Neural cell (in vitro differentiated cells): ENCODE data around the gene GPRC6A. TPM values are rescaled to one million over a fixed set of nuclear protein-coding genes. Genes with fewer than 3 reads are reported as not detected.

Source experiments
- H2AFZ ChIP-seq: fragments of 200-600, 300-800 bp; sonication (generic), shearing (Covaris generic); 2 replicates; pipeline ENCODE4 v1.6.0; 2014; ENCODE audit warnings: low read depth, mild to moderate bottlenecking, antibody characterized with exemption, low read length, moderate library complexity
- H3F3A ChIP-seq: fragments of 200-600 bp; shearing (Covaris generic); 2 replicates; pipeline ENCODE4 v1.6.1; 2016; ENCODE audit warnings: mild to moderate bottlenecking, moderate library complexity, mixed read lengths, antibody characterized with exemption, low read length; ENCODE audit not compliant: insufficient read depth, poor library complexity, severe bottlenecking
- H3K27ac ChIP-seq: fragments of 200-600, 300-800 bp; sonication (generic), shearing (Covaris generic); 2 replicates; pipeline ENCODE4 v1.5.1; 2014; ENCODE audit warnings: mild to moderate bottlenecking, low read length, moderate library complexity
- H3K27me3 ChIP-seq: fragments of 300-800, 200-600 bp; sonication (generic), shearing (Covaris generic); 2 replicates; pipeline ENCODE4 v1.6.0; 2014; ENCODE audit warnings: mild to moderate bottlenecking, low read depth, low read length, moderate library complexity; ENCODE audit not compliant: insufficient read depth
- H3K36me3 ChIP-seq: fragments of 300-800, 200-600 bp; sonication (generic), shearing (Covaris generic); 2 replicates; pipeline ENCODE4 v1.5.1; 2014; ENCODE audit warnings: mild to moderate bottlenecking, antibody characterized with exemption, low read length, moderate library complexity; ENCODE audit not compliant: insufficient read depth
- H3K4me2 ChIP-seq: fragments of 300-800, 200-600 bp; sonication (generic), shearing (Covaris generic); 2 replicates; pipeline ENCODE4 v1.6.0; 2014; ENCODE audit warnings: mild to moderate bottlenecking, low read length
- H3K4me3 ChIP-seq: fragments of 300-800, 200-600 bp; sonication (generic), shearing (Covaris generic); 2 replicates; pipeline ENCODE4 v1.5.1; 2014; ENCODE audit warnings: mild to moderate bottlenecking, low read length, moderate library complexity
- H3K79me2 ChIP-seq: fragments of 200-600 bp; shearing (Covaris generic); replicated peaks from 2 replicates; pipeline ENCODE4 v1.6.0; 2014; ENCODE audit warnings: mild to moderate bottlenecking, low read length, moderate library complexity; ENCODE audit not compliant: insufficient read depth
- H3K9ac ChIP-seq: fragments of 300-800, 200-600 bp; sonication (generic), shearing (Covaris generic); 2 replicates; pipeline ENCODE4 v1.6.1; 2016; ENCODE audit warnings: mild to moderate bottlenecking, low read length, mixed read lengths
- H3K9me2 ChIP-seq: fragments of 200-600 bp; shearing (Covaris generic); 2 replicates; pipeline ENCODE4 v1.6.1; 2016; ENCODE audit warnings: mild to moderate bottlenecking, low read length, mixed read lengths; ENCODE audit not compliant: insufficient read depth
- H3K9me3 ChIP-seq: fragments of 200-600, 300-800 bp; sonication (generic), shearing (Covaris generic); 2 replicates; pipeline ENCODE4 v1.6.1; 2016; ENCODE audit warnings: mild to moderate bottlenecking, mixed run types, low read length, moderate library complexity, mixed read lengths
- H4K20me1 ChIP-seq: fragments of 200-600 bp; shearing (Covaris generic); 2 replicates; pipeline ENCODE4 v1.6.1; 2016; ENCODE audit warnings: mild to moderate bottlenecking, mixed run types; ENCODE audit not compliant: insufficient read depth
- CTCF ChIP-seq: fragments of 450-650 bp; IDR thresholded peaks from 2 replicates; pipeline ENCODE4 v1.5.1; 2014; ENCODE audit warnings: antibody characterized with exemption, mild to moderate bottlenecking, moderate library complexity; ENCODE audit not compliant: poor library complexity, severe bottlenecking
- EP300 ChIP-seq: fragments of 450-650 bp; conservative IDR thresholded peaks from 2 replicates; pipeline ENCODE4 v1.6.1; 2014; ENCODE audit warnings: antibody characterized with exemption, mild to moderate bottlenecking, moderate library complexity; ENCODE audit not compliant: poor library complexity, severe bottlenecking
- EZH2 ChIP-seq: fragments of 200-600, 300-800 bp; shearing (Covaris generic), sonication (generic); IDR thresholded peaks from 2 replicates; pipeline ENCODE4 v1.6.1; 2014; ENCODE audit warnings: antibody characterized with exemption, low read length, borderline replicate concordance, mild to moderate bottlenecking; ENCODE audit not compliant: insufficient read depth, poor library complexity, severe bottlenecking
- MXI1 ChIP-seq: fragments of 450-650 bp; conservative IDR thresholded peaks from 2 replicates; pipeline ENCODE4 v1.6.1; 2014; ENCODE audit warnings: antibody characterized with exemption, mild to moderate bottlenecking; ENCODE audit not compliant: poor library complexity, severe bottlenecking
- POLR2AphosphoS5 ChIP-seq: IDR thresholded peaks from 2 replicates; pipeline ENCODE4 v1.6.1; 2012
- RAD21 ChIP-seq: fragments of 450-650 bp; conservative IDR thresholded peaks from 2 replicates; pipeline ENCODE4 v1.6.1; 2014; ENCODE audit warnings: antibody characterized with exemption, mild to moderate bottlenecking, moderate library complexity
- REST ChIP-seq: IDR thresholded peaks from 2 replicates; pipeline ENCODE4 v1.6.1; 2012; ENCODE audit warnings: borderline replicate concordance
- SMC3 ChIP-seq: fragments of 450-650 bp; conservative IDR thresholded peaks from 2 replicates; pipeline ENCODE4 v1.6.1; 2014; ENCODE audit warnings: antibody characterized with exemption, mild to moderate bottlenecking, moderate library complexity; ENCODE audit not compliant: poor library complexity
- TAF1 ChIP-seq: IDR thresholded peaks from 2 replicates; pipeline ENCODE4 v1.6.1; 2012; ENCODE audit warnings: low read depth
- polyA plus RNA-seq: library from polyadenylated mRNA; depleted of rRNA; stranded (reverse); fragments of >200 nt; gene quantifications from 2 replicates; pipeline ENCODE4 v1.2.3, GENCODE V29; 2014

The GPRC6A gene
- polyA plus RNA-seq, 1 donor from 2014 or later = not detected

- H3K9me3 ChIP-seq = no peaks in the 10 kb centered on the region
- H3K27ac ChIP-seq = no peak overlapping the region
- H3K4me3 ChIP-seq = peak overlapping the region; percentile 70
- H3K27me3 ChIP-seq = peaks cover 51% of the 10 kb centered on the region
- H2AFZ ChIP-seq = no peak overlapping the region
- TF ChIP-seq TAF1 (no peak), POLR2AphosphoS5 (no peak), MXI1 (no peak), CTCF (no peak), EZH2 (no peak), REST (no peak), SMC3 (no peak), RAD21 (no peak), EP300 (no peak)
- H3F3A ChIP-seq = no peaks in the 10 kb centered on the region
- H4K20me1 ChIP-seq = no peaks in the 10 kb centered on the region
- no peak overlapping the region for H3K4me2 ChIP-seq
- H3K9me2 ChIP-seq = no peaks in the 10 kb centered on the region
- H3K9ac ChIP-seq = no peak overlapping the region
- no peaks in the 10 kb centered on the region for H3K36me3 ChIP-seq
- no peaks in the 10 kb centered on the region for H3K79me2 ChIP-seq
Observed at GRCh38 chr6:116763906-116764628, 64.8 kb downstream of the GPRC6A start.

- Histone ChIP-seq H3K79me2 (no peaks in the 10 kb centered on the region), H3K9ac (no peak overlapping the region), H3K9me3 (no peaks in the 10 kb centered on the region), H3K4me3 (no peak overlapping the region), H3K36me3 (no peaks in the 10 kb centered on the region), H3F3A (no peaks in the 10 kb centered on the region), H3K27ac (no peak overlapping the region), H3K9me2 (no peaks in the 10 kb centered on the region), H2AFZ (no peak overlapping the region), H3K4me2 (no peak overlapping the region), H3K27me3 (peaks cover 51% of the 10 kb centered on the region), H4K20me1 (no peaks in the 10 kb centered on the region)
- TF ChIP-seq RAD21 = no peak
- TF ChIP-seq CTCF = no peak
- no peak for TF ChIP-seq EP300
- no peak for TF ChIP-seq SMC3
- no peak for TF ChIP-seq EZH2
- no peak for TF ChIP-seq TAF1
- no peak for TF ChIP-seq POLR2AphosphoS5
- TF ChIP-seq MXI1 = no peak
- no peak for TF ChIP-seq REST
Observed at GRCh38 chr6:116763048-116763447, 65.8 kb downstream of the GPRC6A start.
